Fibroblast of villous mesenchyme (primary cell): Measurements from ENCODE around the gene SPTBN4. TPM values are rescaled to one million over a fixed set of nuclear protein-coding genes. Genes with fewer than 3 reads are reported as not detected.
"Not testable (repeated sequence)": the region's sequence is repeated elsewhere in the genome, so short reads cannot be mapped to it uniquely, and the experiment has no call there.

Experiments
- DNase-seq: peaks from one replicate; pipeline ENCODE4 v3.0.0-alpha.2; 2010; ENCODE audit warnings: low read depth
- H3K4me3 ChIP-seq: 2 replicates; pipeline ENCODE4 v1.5.1; 2011; ENCODE audit warnings: low read depth, mild to moderate bottlenecking, low read length
- total RNA-seq: library from RNA; depleted of rRNA; stranded (reverse); fragments of >200 nt; gene quantifications from 2 replicates; pipeline ENCODE4 v1.2.3, GENCODE V29; 2012
- TF ChIP-seq, protein P1 (sequence below): IDR thresholded peaks from 2 replicates; pipeline ENCODE4 v1.5.1; 2012; ENCODE audit warnings: low read depth, mild to moderate bottlenecking, low read length; ENCODE audit not compliant: insufficient read depth

The SPTBN4 gene
- total RNA-seq, 1 donor, result 1.3 TPM

DNA sequence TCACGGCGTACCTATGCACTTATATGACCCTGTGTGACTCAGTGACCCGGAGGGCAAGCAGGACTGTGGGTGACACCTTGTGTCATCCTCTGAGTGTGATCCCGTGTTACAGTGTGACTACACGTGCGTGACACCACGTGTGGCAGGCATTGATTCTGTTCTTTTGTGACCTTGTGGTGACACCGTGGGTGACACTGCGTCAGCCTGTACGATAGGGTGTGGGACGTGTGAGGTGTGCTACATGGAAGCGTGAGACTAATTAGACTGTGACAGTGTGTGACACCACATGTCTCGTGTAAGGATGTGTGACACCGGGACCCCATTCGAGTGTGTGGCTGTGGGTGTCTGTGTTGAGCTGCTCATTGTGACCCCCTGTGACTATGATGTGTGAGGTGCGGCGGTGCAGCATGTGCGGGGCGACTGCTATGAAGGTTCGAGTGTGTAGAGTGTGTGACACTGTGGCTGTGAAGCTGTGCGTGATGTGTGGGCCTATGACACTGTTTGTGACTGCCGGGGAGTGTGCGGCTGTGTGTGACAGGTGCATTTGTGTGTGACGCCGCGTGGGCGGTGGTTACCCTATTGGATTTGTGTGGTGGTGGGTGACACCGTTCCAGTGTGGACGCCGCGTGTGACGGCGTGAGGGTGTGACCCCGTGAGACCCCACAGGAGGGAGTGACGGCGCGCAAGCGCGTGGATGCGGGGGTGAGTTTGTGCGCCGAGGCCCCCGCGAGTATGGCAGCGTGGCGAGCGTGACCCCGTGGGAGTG lies 399 bp upstream of the SPTBN4 start:
- TF ChIP-seq, protein P1, sequence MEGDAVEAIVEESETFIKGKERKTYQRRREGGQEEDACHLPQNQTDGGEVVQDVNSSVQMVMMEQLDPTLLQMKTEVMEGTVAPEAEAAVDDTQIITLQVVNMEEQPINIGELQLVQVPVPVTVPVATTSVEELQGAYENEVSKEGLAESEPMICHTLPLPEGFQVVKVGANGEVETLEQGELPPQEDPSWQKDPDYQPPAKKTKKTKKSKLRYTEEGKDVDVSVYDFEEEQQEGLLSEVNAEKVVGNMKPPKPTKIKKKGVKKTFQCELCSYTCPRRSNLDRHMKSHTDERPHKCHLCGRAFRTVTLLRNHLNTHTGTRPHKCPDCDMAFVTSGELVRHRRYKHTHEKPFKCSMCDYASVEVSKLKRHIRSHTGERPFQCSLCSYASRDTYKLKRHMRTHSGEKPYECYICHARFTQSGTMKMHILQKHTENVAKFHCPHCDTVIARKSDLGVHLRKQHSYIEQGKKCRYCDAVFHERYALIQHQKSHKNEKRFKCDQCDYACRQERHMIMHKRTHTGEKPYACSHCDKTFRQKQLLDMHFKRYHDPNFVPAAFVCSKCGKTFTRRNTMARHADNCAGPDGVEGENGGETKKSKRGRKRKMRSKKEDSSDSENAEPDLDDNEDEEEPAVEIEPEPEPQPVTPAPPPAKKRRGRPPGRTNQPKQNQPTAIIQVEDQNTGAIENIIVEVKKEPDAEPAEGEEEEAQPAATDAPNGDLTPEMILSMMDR, result no peak
- no peak for DNase-seq

DNA sequence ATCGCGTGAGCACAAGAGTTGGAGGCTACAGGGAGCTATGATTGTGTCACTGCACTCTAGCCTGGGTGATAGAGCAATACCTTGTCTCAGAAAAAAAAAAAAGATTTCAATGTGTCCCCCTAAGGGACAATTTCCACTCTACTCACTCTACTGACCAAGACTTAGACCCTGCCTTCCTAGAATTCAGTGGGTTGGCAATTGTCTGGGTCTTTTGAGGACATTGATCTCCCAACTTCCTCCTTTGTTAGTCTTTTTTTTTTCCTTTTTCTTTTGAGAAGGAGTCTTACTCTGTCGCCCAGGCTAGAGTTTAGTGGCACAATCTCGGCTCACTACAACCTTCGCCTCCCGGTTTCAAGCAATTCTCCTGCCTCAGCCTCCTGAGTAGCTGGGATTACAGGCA lies 2.2 kb downstream of the SPTBN4 start:
- TF ChIP-seq, protein P1, result no peak
- no peak for DNase-seq
- no peak overlapping the region for H3K4me3 ChIP-seq

More for the DNA sequence above, 399 bp upstream of the SPTBN4 start:
- peak overlapping the region; percentile 50 for H3K4me3 ChIP-seq

DNA sequence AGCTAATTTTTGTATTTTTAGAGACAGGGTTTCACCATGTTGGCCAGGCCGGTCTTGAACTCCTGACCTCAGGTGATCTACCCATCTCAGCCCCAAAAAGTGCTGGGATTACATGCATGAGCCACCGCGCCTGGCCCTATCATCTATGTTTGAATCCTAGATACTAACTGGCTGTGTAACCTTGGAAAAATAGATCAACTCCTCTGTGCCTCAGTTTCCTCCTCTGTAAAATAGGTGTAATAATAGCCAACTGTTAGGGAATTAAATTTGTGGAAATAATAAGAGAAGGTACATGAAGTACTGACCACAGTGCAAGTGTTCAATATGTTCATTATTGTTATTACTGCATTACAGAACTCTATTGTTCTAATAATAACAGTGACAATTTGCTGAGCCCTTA lies 4.3 kb downstream of the SPTBN4 start:
- TF ChIP-seq, protein P1, result no peak
- no peak for DNase-seq
- no peak overlapping the region for H3K4me3 ChIP-seq

DNA sequence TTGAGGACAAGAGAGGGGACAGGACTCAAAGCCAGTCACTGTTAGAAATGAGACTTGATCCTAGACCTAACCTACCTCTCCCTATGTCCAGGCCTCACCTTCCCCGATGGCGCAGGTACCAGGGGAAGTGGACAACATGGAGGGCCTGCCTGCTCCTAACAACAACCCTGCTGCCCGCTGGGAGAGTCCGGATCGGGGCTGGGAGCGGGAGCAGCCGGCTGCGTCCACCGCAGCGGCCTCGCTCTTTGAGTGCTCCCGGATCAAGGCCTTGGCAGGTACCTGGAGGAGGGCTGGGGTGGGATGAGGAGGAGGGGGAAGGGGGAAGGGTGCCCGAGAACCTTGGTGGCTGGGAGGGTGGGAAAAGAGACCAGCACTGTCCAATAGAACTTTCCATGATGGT lies 5.7 kb downstream of the SPTBN4 start:
- no peak for DNase-seq
- no peak overlapping the region for H3K4me3 ChIP-seq
- TF ChIP-seq, protein P1, result no peak

DNA sequence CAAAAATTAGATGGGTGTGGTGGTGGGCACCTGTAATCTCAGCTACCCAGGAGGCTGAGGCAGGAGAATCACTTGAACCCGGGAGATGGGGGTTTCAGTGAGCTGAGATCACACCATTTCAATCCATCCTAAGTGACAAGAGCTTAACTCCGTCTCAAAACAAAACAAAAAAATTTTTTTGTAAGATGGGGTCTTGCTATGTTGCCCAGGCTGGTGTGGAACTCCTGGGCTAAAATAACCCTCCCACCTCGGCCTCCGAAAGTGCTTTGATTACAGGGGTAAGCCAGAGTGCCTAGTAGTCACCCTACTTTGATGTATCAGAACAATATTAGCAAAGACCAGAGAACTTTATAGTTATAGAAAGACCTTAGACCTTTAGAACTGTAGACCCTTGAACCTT lies 7.9 kb downstream of the SPTBN4 start:
- H3K4me3 ChIP-seq, result no peak overlapping the region
- TF ChIP-seq, protein P1, result no peak
- no peak for DNase-seq

DNA sequence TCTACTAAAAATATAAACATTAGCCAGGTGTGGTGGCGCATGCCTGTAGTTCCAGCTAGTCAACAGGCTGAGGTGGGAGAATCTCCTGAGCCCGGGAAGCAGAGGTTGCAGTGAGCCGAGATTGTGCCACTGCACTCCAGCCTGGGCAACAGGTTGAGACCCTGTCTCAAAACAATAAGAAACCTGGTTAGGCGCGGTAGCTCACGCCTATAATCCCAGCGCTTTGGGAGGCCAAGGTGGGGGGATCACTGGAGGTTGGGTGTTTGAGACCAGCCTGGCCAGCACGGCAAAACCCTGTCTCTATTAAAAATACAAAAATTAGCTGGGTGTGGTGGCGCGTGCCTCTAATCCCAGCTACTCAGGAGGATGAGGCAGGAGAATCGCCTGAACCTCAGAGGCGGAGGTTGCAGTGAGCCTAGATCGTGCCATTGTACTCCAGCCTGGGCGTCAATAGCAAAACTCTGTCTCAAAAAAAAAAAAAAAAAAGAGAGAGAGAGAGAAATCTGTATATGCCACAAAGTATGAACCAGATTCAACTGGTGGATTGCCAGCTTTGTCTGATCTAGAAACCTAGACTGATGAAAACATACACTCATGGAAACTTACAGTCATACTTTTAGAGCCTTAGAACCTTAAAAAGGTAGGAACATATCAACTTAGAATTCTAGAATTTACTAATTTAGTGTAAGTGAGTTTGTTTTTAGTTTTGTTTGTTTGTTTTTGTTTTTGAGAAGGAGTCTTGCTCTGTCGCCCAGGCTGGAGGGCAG lies 9.3 kb downstream of the SPTBN4 start:
- not testable (repeated sequence) for DNase-seq, H3K4me3 ChIP-seq

DNA sequence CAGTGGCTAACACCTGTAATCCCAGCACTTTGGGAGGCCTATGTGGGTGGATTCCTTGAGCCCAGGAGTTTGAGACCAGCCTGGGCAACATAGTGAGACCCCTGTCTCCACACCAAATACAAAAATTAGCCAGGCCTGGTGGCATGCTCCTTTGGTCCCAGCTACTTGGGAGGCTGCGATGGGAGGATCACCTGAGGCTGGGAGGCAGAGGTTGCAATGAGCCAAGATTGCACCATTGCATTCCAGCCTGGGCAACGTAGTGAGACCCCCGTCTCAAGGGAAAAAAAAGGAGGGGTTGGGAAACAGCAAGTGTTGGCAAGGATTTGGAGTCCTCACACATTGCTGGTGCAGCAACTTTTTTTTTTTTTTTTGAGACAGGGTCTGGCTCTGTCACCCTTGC lies 19.2 kb downstream of the SPTBN4 start:
- no peak for DNase-seq
- TF ChIP-seq, protein P1, result no peak
- H3K4me3 ChIP-seq, result no peak overlapping the region
